HG03066 (cell line): ENCODE measurements around the gene HOXC4.

Experiments used
- ATAC-seq: cut with Tn5 transposase; IDR thresholded peaks from one replicate; pipeline ENCODE4 v1.9.1; 2021; ENCODE audit warnings: low read depth; ENCODE audit not compliant: unreplicated experiment

Gene HOXC4

GRCh38 chr12:54027442-54027786 lies 26.2 kb upstream of the HOXC4 start:
- no peak for ATAC-seq

DNA sequence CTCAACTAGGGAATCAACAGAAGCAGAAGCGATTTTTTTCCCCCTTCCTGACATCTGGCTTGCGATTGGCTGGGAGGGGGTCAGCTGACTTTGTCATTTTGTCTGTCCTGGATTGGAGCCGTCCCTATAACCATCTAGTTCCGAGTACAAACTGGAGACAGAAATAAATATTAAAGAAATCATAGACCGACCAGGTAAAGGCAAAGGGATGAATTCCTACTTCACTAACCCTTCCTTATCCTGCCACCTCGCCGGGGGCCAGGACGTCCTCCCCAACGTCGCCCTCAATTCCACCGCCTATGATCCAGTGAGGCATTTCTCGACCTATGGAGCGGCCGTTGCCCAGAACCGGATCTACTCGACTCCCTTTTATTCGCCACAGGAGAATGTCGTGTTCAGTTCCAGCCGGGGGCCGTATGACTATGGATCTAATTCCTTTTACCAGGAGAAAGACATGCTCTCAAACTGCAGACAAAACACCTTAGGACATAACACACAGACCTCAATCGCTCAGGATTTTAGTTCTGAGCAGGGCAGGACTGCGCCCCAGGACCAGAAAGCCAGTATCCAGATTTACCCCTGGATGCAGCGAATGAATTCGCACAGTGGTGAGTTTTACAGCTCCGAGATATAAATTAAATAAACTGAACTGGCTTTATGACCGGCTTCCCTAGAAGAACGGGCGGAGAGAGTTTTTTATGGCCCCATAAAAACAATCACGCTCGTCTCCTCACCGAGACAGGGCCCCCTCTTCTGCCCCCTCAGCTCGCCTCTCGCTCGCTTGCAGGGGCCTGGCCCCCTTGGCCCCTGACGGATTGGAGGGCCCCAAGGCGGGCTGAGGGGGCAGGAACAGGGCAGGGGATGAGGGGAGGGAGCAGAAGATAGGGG lies 25.1 kb upstream of the HOXC4 start, which contains the start of gene HOXC6:
HOXC6 (plus strand) TSS at position 127 of the 888 bp plus-strand sequence; CDS start at position 209, 82 bp downstream.
- no peak for ATAC-seq

GRCh38 chr12:54029529-54030441 lies 23.9 kb upstream of the HOXC4 start:
- no peak for ATAC-seq

- no peak for ATAC-seq
Observed at GRCh38 chr12:54030442-54030801, 23.2 kb upstream of the HOXC4 start.

DNA sequence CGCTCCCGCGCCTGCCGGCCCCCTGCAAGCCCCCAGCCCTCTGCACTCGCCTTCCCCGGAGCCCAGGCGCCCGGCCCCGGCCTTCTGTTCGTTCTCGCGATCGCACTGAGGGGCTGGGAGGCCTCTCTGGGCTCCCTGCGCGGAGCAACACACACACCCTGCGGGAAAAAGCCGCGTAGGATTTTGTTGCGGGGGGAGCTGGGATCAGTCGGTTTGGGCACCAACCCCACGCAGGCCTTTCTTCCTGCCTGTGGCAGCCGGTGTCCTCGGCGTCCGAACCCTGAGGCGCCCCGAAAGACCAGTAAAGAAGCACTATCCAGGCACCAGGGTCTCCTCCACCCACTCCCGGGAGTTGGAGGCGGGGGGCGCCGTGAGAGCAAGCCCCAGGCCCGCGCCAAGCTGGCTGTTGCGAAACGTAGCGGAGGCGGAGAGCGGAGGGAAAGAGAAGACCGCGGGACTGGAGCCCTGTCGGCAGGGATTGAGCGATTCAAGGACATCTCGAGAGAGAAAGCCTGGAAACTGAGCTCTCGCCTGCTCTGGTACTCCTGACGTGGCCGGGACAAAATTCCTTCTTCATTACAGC lies 22.7 kb upstream of the HOXC4 start:
- ATAC-seq, result no peak

DNA sequence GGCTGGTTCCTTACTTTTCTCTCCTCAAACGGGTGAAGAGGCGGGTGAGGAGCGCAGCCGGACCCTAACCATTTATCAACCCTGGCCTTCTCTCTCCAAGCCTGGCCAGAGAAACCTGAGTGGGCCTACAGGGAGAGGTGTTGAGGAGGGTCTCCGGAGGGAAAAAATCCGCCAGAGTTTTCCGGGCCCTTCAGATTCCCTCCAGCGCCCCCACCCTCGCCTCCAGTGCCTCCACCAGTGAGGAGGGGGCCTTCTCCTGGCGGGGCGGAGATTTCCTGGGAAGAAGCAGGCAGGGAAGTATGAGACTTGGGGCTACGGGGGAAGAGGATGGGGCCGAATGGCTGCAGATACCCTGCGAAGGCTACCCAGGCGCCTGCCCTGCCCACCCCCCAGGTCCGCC lies 22.2 kb upstream of the HOXC4 start:
- ATAC-seq, result no peak

- no peak for ATAC-seq
Observed at GRCh38 chr12:54032086-54032619, 21.5 kb upstream of the HOXC4 start.

GRCh38 chr12:54032627-54033100 lies 21.0 kb upstream of the HOXC4 start, which contains the start of gene HOXC5:
TSS of gene HOXC5 (plus strand) at chr12:54033050. CDS start at chr12:54033123, 73 bp downstream.
- no peak for ATAC-seq

- no peak for ATAC-seq
Observed at GRCh38 chr12:54033106-54033979, 20.3 kb upstream of the HOXC4 start.

GRCh38 chr12:54033980-54034784 lies 19.5 kb upstream of the HOXC4 start:
- ATAC-seq, result no peak

DNA sequence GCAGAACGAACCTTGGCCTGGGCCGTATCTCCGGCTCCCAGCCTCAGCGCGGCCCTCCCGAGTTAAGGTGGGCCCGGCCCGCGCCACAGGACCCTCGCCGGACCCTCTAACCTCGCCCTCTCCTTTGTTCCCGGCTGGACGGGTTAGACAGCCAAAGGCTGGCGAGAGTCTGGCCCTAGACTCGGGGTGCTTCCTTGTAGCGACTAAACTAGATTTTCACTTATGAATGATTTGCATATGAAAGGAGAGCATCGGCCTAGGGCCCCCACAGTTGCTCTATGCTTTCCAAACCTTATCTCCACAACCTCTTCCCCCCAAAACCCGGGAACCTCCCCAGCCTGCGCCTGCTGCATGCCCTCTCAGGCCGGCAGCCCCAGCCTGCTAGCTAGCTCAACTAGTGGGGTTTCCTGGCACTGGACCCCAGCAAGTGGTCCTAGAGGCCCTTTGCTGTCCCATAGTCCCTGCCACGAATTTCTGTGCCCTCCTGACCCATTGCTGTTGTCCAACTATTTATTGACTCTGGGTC lies 18.8 kb upstream of the HOXC4 start:
- no peak for ATAC-seq

GRCh38 chr12:54035568-54036264 lies 17.9 kb upstream of the HOXC4 start:
- no peak for ATAC-seq

- no peak for ATAC-seq
Observed at GRCh38 chr12:54036620-54037359, 16.8 kb upstream of the HOXC4 start.

- ATAC-seq, result no peak
Observed at GRCh38 chr12:54037360-54038283, 16.0 kb upstream of the HOXC4 start.

- ATAC-seq, result no peak
Observed at GRCh38 chr12:54038284-54038870, 15.3 kb upstream of the HOXC4 start.

- ATAC-seq, result no peak
Observed at GRCh38 chr12:54038871-54039414, 14.7 kb upstream of the HOXC4 start.
